Breast epithelium (tissue), 3 donors: ENCODE results near the gene NELL2.

Source experiments
- POLR2A ChIP-seq: fragments of 450-650 bp; IDR thresholded peaks from one replicate; pipeline ENCODE4 v1.6.1; 2016; ENCODE audit warnings: antibody characterized with exemption, mild to moderate bottlenecking, moderate library complexity
- TF ChIP-seq, protein P1 (sequence below), 3 donors: fragments of 450-650 bp; IDR thresholded peaks; one replicate each; pipeline ENCODE4 v1.5.1; 2016 to 2017; ENCODE audit warnings: antibody characterized with exemption in 3 of 3, mild to moderate bottlenecking in 3 of 3, moderate library complexity in 3 of 3

DNA sequence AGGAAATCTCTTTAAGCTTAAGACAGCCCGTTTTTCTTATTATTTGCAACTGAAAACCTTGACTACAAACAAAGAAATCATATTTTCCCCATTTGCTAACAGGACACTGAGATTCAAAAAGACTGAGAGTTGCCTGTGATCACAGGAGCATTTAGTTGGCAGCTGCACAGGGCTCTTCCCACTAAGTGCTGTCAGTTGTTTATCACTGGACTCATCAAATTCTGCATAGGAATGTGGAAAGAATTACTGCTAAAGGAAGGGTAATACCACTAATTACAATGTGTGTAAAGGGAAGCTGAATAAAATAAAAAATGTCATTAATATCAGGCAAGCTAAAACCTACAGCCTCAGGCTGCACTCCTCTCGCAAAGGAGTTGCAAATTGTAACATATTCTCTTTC lies 226.4 kb downstream of the NELL2 start:
- TF ChIP-seq, protein P1, sequence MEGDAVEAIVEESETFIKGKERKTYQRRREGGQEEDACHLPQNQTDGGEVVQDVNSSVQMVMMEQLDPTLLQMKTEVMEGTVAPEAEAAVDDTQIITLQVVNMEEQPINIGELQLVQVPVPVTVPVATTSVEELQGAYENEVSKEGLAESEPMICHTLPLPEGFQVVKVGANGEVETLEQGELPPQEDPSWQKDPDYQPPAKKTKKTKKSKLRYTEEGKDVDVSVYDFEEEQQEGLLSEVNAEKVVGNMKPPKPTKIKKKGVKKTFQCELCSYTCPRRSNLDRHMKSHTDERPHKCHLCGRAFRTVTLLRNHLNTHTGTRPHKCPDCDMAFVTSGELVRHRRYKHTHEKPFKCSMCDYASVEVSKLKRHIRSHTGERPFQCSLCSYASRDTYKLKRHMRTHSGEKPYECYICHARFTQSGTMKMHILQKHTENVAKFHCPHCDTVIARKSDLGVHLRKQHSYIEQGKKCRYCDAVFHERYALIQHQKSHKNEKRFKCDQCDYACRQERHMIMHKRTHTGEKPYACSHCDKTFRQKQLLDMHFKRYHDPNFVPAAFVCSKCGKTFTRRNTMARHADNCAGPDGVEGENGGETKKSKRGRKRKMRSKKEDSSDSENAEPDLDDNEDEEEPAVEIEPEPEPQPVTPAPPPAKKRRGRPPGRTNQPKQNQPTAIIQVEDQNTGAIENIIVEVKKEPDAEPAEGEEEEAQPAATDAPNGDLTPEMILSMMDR (IDR thresholded peaks at IDR 0.05) = no peak
- TF ChIP-seq POLR2A = no peak
